ENCODE measurements around the gene EBF3.

The EBF3 gene

DNA sequence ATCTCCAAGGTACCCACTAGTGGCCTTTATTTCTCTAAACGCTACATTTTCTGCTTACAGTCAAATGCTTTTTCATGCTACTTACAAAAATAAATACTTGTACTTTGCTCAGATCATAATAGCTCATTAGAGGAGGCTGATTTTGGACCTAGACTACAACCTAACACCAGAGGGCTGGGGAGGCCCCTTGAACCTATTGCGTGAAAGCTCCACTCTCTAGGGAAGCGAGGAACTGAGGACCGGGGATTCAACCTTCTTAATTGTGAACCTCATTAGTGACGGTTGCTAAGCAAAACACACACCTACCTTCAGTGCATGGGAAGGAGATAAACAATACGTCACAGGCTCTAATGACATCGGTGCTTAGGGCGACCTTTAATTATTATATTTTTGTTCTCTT is 92.1 kb downstream of the EBF3 start:
- DNase-seq (ENCODE audit: low read depth), result no peak

- no peak for DNase-seq (ENCODE audit: low read depth)
Observed at GRCh38 chr10:129870961-129871621, 93.0 kb downstream of the EBF3 start.

DNA sequence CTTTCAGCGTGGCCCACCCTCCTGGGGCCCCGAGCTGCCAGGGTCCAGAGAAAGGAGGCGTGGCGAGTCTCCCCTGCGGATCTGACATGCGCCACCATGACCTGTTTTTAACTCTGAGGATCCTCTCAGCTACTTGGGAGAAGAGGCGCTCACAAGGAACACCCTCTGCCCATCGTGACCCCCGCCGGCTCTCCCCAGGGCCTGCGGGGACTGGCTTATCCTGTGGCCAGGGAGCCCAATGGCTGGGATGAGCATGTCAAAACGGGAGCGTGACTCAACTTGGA is 93.7 kb downstream of the EBF3 start:
- DNase-seq (ENCODE audit: low read depth), result no peak

- no peak for DNase-seq (ENCODE audit: low read depth)
Observed at GRCh38 chr10:129869596-129870473, 94.2 kb downstream of the EBF3 start.

GRCh38 chr10:129868449-129869035 is 95.5 kb downstream of the EBF3 start:
- DNase-seq (ENCODE audit: low read depth), result no peak

DNA sequence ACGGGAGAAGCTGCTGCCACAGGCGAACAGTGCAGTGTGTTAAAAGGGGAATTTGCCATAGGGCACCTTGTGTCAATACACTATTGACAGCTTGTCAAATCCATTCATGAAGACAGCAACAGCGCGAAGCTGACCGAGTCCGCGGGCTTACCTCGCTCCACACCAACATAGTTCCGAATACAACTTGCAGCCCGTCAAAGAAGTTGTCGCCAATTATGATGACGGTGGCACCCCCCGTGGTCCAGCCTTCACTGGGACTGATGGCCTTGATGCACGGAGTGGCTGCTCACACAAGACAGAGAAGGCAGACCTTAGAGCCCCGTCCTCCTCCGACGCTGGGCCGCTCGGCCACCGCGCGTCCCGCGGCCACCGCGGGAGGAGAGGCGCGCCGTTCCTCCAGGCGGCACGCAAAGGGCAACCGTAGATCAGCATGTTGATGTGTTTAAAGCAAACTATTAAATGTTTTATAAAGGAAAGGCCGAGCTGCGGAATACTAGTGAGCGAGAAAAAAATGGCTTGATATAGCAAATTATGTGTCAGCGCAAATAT is 96.4 kb downstream of the EBF3 start:
- DNase-seq (ENCODE audit: low read depth), result no peak

- no peak for DNase-seq (ENCODE audit: low read depth)
Observed at GRCh38 chr10:129866894-129867293, 97.2 kb downstream of the EBF3 start.

DNA sequence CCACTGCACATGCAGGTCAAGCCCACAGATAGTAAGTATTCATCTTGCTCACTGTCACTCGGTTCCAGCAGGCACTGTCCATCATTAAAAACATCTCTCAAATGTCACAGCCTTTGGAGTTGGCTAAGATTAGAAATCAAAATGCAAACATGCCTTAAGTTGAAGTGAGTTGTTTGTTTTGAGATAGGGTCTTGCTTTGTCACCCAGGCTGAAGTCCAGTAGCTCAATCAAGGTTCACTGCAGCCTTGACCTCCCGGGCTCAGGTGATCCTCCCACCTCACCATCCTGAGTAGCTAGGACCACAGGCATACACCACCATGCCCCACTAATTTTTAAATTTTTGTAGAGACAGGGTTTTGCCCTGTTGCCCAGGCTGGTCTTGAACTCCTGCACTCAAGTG is 98.1 kb downstream of the EBF3 start:
- no peak for DNase-seq (ENCODE audit: low read depth)

GRCh38 chr10:129865413-129865812 is 98.7 kb downstream of the EBF3 start:
- DNase-seq (ENCODE audit: low read depth), result no peak

DNA sequence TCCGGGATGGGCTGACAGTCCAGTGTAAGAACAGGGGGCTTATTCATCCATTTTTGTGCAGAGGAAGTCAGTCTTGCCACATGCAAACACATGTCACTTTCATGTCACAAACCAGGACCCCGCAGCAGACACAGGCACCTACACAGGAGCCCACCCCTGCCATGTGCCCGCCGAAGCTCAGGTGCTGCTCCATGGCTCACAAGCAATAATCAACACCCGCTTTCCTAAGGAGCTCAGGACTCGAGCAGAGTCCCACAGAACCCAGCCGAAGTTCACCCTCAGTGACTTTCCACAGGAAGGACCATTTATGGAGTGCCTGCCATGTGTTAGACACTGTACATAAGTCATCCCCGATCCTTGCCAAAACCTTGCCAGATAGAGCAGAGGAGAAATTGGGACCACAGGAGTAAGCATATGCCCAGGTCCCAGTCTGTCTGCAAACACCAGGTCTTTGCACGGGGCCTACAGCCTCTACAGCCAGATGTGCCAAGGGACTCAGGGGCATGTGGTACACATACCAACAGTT is 99.4 kb downstream of the EBF3 start:
- DNase-seq (ENCODE audit: low read depth), result no peak

DNA sequence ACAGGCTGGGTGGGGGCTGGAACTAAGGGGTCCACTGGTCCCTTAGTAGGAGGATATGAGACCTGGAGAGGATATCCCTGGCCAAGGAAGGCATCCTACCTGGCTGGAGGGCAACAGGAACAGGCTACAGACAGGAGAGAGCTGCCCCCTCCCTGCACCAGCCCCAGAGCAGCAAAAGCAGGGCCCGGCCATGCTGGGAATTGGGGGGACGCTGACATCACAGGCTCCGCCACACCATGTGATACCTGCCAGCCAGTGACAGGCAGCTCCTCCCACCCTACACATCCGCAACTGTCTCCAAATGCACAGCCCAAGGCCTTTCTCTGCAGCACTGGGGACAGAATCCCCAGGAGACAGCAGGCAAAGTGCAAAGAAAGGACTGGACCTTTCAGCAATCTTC is 100.0 kb downstream of the EBF3 start:
- DNase-seq (ENCODE audit: low read depth), result no peak

DNA sequence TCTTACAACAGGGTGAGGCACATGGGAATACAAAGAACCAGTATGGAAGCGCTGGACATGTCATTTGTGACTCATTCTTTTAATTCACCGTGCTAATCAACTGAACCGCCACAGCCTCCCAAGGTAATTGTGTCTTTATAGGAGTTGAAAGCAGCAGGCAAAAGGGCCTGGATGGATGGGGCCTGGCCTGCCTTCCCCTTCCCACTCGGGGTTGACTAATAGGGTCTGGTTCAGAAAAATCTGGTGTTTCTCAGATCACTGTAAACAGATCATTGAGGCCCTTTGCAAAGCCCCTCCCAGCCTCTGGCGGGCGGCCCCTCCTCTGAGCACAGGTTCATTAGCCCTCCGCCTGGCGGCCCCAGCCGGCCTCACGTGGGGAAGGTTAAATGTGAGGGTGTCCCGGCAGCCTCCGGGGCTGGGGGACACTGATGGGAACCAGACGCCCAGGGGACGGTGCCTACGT is 100.8 kb downstream of the EBF3 start:
- DNase-seq (ENCODE audit: low read depth), result no peak

DNA sequence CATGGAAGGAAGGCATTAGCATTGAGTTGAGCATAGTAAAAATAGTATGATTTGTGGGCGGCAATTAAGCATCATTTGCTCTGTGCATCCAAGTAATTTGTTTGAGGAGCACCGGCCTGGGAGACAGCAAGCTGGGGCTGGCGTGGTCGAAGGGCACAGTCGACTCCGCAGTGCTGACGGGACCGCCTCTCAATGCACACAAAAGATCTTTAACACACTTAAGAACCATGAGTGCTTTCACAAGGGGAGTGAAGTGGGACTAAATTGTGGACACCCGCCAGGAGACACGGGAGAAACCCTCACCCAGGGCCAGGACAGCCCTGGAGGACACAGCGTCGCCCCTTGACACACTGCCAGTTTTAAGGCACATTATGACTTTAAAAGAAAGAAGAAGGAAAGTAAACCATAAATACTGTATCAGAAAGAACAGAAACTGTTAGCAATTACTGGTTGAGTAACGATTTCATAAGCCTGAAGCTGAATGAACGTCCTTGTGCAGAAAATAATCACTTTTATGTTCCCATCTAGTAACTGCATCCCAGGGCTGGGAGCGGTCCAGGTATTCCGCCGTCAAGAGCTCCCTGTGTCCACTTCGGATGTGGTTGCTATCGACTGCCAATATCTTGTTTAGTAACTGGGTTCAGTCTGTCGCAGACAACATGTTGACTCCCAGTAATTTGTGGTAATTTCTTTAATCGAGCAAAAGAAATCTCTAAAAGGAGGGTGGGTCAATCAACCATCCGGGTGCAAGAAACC is 102.1 kb downstream of the EBF3 start:
- DNase-seq (ENCODE audit: low read depth), result no peak

DNA sequence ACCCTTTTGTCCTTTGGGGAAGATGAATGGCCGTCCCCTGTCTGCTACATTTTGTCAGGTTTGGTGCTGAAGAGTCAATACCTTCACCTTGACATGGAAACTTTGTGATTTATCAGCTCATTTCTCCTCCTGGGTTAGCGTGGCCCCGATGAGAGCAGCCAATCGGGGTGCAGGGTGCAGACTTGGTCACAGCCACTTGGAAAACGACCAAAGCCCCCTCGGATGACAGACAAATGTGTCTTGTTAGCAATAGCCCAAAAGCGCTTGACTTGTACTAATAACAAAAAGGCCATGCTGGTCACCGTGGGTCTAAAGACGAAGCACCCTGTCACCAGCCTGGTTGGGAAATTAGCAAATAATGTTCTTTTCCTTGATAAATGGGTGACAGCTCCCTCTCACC is 103.7 kb downstream of the EBF3 start:
- no peak for DNase-seq (ENCODE audit: low read depth)

DNA sequence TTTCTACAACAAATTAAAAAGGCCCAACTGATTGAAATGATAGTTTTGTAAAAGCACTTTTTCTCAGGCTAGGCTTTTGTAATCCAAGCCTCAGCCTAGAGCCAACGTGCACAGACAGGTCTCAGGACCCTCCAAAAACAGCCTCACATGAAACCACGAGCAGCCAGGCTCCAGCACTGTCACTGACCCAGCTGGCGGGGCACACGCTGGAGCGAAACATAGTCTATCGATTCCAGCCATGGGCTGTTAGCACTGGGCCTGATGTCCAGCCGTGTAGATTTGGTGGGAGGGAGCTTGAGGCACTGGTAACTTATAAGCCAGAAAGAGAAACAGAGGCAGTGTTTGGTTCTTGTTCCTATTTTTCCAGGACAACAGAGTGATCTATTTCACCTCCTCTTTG is 104.5 kb downstream of the EBF3 start:
- no peak for DNase-seq (ENCODE audit: low read depth)

DNA sequence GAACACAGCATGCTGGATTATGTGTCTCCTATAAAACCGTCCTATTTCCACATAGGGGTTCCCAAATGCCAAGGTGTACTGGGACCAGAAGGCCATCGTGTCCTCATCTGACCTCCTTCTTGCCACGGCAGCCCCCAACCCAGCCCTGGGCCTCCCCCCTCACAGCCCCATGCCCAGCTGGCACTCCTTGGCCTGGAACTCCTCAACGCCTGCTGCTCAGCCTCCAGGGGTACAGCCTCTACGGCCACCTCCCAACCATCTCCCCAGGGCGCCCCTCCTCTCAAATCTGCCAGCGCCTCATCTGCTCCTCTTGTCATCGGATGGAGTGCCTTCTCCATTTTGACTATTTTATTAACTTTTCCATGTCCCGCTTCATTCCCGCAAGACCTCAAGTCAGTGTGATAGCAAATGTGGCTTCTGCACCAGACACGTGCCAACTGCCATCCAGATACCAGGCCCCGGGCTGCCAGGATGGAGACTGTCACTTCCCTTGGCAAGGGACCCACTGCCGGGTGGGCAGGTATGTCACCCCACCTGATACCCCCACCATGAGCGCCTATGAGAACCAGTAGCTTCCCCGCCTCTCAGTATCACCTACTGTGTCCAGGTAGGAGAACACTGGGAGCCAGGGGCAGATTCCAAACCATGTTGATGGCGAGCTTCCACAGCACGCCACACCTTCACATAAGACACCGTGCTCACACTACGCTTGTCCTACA is 106.7 kb downstream of the EBF3 start:
- DNase-seq (ENCODE audit: low read depth), result no peak

- DNase-seq (ENCODE audit: low read depth), result no peak
Observed at GRCh38 chr10:129855836-129856563, 108.1 kb downstream of the EBF3 start.

DNA sequence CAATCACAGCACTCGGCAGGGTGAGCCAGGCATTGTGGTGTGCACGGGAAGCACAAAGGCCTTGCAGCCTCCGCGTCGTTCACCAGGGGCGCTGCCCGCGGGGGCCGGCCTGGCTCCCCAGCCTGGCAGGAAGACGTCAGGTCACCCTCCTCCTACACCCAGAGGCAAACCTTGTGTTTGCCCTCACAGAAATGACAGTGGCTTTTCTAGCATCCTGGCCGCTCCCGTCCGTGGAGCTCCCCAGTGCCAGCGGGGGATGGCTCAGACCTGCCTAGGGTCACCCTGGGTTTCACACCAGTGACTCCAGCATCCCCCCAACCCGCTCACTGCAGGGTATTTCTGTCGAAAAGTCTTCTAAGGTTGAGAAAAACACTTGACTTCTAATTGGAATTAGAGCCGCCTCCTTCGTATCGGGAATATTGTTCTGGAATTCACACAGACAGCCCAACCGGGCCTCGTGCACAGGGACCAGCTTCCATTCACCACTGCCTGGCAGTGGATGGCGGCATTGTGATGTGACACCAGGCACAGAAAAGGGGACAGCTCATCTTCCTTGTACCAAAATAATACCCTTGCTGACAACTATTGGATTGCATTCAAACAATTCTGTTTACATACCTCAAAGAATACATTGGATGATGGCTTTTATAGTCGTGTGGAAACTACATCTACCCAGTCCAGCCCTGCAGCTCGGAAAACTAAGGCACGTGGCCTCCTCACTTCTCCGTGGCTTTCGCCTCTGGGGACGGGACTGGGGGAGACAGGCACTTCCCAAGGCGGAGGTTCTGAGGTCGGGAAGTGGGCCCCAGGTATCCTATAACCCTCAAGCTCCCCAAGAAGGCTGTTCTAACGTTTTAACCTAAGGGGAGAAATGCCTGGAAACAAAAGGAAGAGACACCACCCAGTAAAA is 109.0 kb downstream of the EBF3 start:
- no peak for DNase-seq (ENCODE audit: low read depth)

- DNase-seq (ENCODE audit: low read depth), result no peak
Observed at GRCh38 chr10:129854158-129854557, 109.9 kb downstream of the EBF3 start.

DNA sequence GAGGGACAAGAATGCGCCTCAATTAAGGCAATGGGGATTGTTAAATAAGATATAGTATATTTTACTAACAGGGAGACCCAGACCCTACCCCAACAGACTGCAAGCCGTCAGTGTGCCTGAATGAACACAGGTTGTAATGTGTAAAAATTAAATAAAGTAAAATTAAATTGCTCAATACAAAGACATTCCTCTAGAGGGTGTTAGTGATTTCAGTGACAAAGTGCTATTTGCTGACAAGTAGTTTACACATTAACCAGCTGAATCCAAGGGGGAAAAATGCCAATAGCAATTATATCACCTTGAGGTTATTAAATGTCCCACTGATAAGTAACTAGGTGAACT is 110.5 kb downstream of the EBF3 start:
- no peak for DNase-seq (ENCODE audit: low read depth)

Measured in GM04504 (cell line).